ENCODE data around the gene OTOG. TPM values are rescaled to one million over a fixed set of nuclear protein-coding genes. Genes with fewer than 3 reads are reported as not detected.

Gene OTOG
- total RNA-seq = 0.78 and 1.5 TPM in 2 replicates
- long read RNA-seq, partial matches to known transcripts = 0 of 1 reads
- long read RNA-seq, other reads (novel, unspliced or antisense) = 1 of 1 reads

- DNase-seq (ENCODE audit: low spot score, unreplicated experiment) = no peak
- Mint-ChIP-seq H3K4me1 (ENCODE audit: low read depth) (peaks cover 17% of the 10 kb centered on the region), H3K36me3 (ENCODE audit: insufficient read depth) (peaks cover 1% of the 10 kb centered on the region), H3K4me3 (ENCODE audit: low read depth) (peak within 1 kb of the TSS; percentile 40), H3K27ac (no peak within 1 kb of the TSS), H3K27me3 (peaks cover 49% of the 10 kb centered on the region), H3K9me3 (ENCODE audit: low read depth) (no peaks in the 10 kb centered on the region)
- TF ChIP-seq CTCF (IDR thresholded peaks at IDR 0.05; ENCODE audit: unreplicated experiment) = no peak
These were observed at the start of gene OTOG for GRCh38 chr11:17547051-17547577. Gene OTOG, plus strand, starts transcription at chr11:17547259. Its CDS starts 114 bp downstream, at chr11:17547373.

GRCh38 chr11:17498058-17498457 lies 49.0 kb upstream of the OTOG start:
- no peaks in the 10 kb centered on the region for H3K9me3 Mint-ChIP-seq (ENCODE audit: low read depth)
- H3K4me1 Mint-ChIP-seq (ENCODE audit: low read depth) = no peaks in the 10 kb centered on the region
- no peaks in the 10 kb centered on the region for H3K36me3 Mint-ChIP-seq (ENCODE audit: insufficient read depth)
- TF ChIP-seq CTCF (IDR thresholded peaks at IDR 0.05; ENCODE audit: unreplicated experiment) = no peak
- no peak for DNase-seq (ENCODE audit: low spot score, unreplicated experiment)
- no peak overlapping the region for H3K4me3 Mint-ChIP-seq (ENCODE audit: low read depth)
- peaks cover 26% of the 10 kb centered on the region for H3K27me3 Mint-ChIP-seq
- H3K27ac Mint-ChIP-seq = no peak overlapping the region

GRCh38 chr11:17498475-17498874 lies 48.6 kb upstream of the OTOG start:
- H3K4me3 Mint-ChIP-seq (ENCODE audit: low read depth) = no peak overlapping the region
- DNase-seq (ENCODE audit: low spot score, unreplicated experiment) = no peak
- no peaks in the 10 kb centered on the region for H3K36me3 Mint-ChIP-seq (ENCODE audit: insufficient read depth)
- no peaks in the 10 kb centered on the region for H3K9me3 Mint-ChIP-seq (ENCODE audit: low read depth)
- peak; percentile 57 for TF ChIP-seq CTCF (IDR thresholded peaks at IDR 0.05; ENCODE audit: unreplicated experiment)
- peaks cover 26% of the 10 kb centered on the region for H3K27me3 Mint-ChIP-seq
- no peak overlapping the region for H3K27ac Mint-ChIP-seq
- no peaks in the 10 kb centered on the region for H3K4me1 Mint-ChIP-seq (ENCODE audit: low read depth)

- TF ChIP-seq CTCF (IDR thresholded peaks at IDR 0.05; ENCODE audit: unreplicated experiment) = no peak
- DNase-seq (ENCODE audit: low spot score, unreplicated experiment) = no peak
- Mint-ChIP-seq H3K36me3 (ENCODE audit: insufficient read depth) (no peaks in the 10 kb centered on the region), H3K9me3 (ENCODE audit: low read depth) (no peaks in the 10 kb centered on the region), H3K4me1 (ENCODE audit: low read depth) (no peaks in the 10 kb centered on the region), H3K4me3 (ENCODE audit: low read depth) (no peak overlapping the region), H3K27ac (no peak overlapping the region), H3K27me3 (peaks cover 26% of the 10 kb centered on the region)
These were observed 46.4 kb upstream of the OTOG start for GRCh38 chr11:17500673-17501072.

GRCh38 chr11:17502630-17503029 lies 44.4 kb upstream of the OTOG start:
- Mint-ChIP-seq H3K36me3 (ENCODE audit: insufficient read depth) (no peaks in the 10 kb centered on the region), H3K9me3 (ENCODE audit: low read depth) (no peaks in the 10 kb centered on the region), H3K27me3 (peaks cover 20% of the 10 kb centered on the region), H3K4me3 (ENCODE audit: low read depth) (no peak overlapping the region), H3K27ac (no peak overlapping the region), H3K4me1 (ENCODE audit: low read depth) (no peaks in the 10 kb centered on the region)
- no peak for DNase-seq (ENCODE audit: low spot score, unreplicated experiment)
- TF ChIP-seq CTCF (IDR thresholded peaks at IDR 0.05; ENCODE audit: unreplicated experiment) = no peak

Data from progenitor cell of endocrine pancreas (in vitro differentiated cells).